Panc1 (cell line): ENCODE data around the gene GSC. TPM values are rescaled to one million over a fixed set of nuclear protein-coding genes. Genes with fewer than 3 reads are reported as not detected.

ENCODE experiments used
- ATAC-seq: fragments of 200-7000 bp; cut with Tn5 transposase; 2 replicates; pipeline ENCODE4 v1.9.1; 2020; ENCODE audit warnings: mild to moderate bottlenecking, moderate library complexity
- BruUV-seq: library from RNA; stranded (reverse); fragments of 400-500 nt; replicated peaks from 2 replicates; lab custom pipeline; 2021; lab: Mats Ljungman, UMichigan
- CTCF ChIA-PET: fragments of 300-600 bp; sonication (Branson Sonifier 250); formaldehyde crosslinking; loops from one replicate; lab custom pipeline; 2022; ENCODE audit warnings: antibody characterized with exemption; lab: Charles Lee
- POLR2A ChIA-PET: fragments of 300-600 bp; sonication (Branson Sonifier 250); formaldehyde crosslinking; loops from one replicate; lab custom pipeline; 2022; ENCODE audit warnings: antibody characterized with exemption; lab: Charles Lee
- DNase-seq: peaks from one replicate; pipeline ENCODE4 v3.0.0-alpha.2; 2010; ENCODE audit warnings: low read depth, low spot score
- H3K27ac ChIP-seq: 2 replicates; pipeline ENCODE4 v1.5.1; 2011; ENCODE audit warnings: mild to moderate bottlenecking, low read length, inconsistent platforms
- H3K27me3 ChIP-seq: fragments of 200-500 bp; sonication (Bioruptor generic); 2 replicates; pipeline ENCODE4 v1.6.0; 2014; ENCODE audit warnings: low read length, inconsistent platforms; ENCODE audit not compliant: control insufficient read depth, insufficient read depth
- H3K36me3 ChIP-seq: fragments of 200-500 bp; sonication (Bioruptor generic); 2 replicates; pipeline ENCODE4 v1.5.1; 2014; ENCODE audit warnings: inconsistent platforms, mild to moderate bottlenecking, low read length, moderate library complexity; ENCODE audit not compliant: control insufficient read depth, insufficient read depth
- H3K4me1 ChIP-seq: 2 replicates; pipeline ENCODE4 v1.5.1; 2011; ENCODE audit warnings: inconsistent platforms, mild to moderate bottlenecking, low read length, moderate library complexity; ENCODE audit not compliant: control insufficient read depth, insufficient read depth
- H3K4me3 ChIP-seq, 2 experiments: 2 replicates each; pipeline ENCODE4 v1.5.1; 2011 to 2012; ENCODE audit warnings: low read depth in 2 of 2, low read length in 2 of 2, mild to moderate bottlenecking in 2 of 2, inconsistent platforms in 1 of 2, moderate library complexity in 1 of 2
- H3K9me3 ChIP-seq: fragments of 200-500 bp; sonication (Bioruptor generic); 2 replicates; pipeline ENCODE4 v1.5.1; 2014; ENCODE audit warnings: low read depth, mild to moderate bottlenecking, inconsistent platforms, low read length, moderate library complexity; ENCODE audit not compliant: control insufficient read depth, insufficient read depth
- CTCF ChIP-seq: fragments of 450-650 bp; IDR thresholded peaks from 2 replicates; pipeline ENCODE4 v1.5.1; 2017; ENCODE audit warnings: mild to moderate bottlenecking
- POLR2AphosphoS5 ChIP-seq: IDR thresholded peaks from 2 replicates; pipeline ENCODE4 v1.6.1; 2012; ENCODE audit warnings: mild to moderate bottlenecking, low read depth, low read length, moderate library complexity
- REST ChIP-seq, 2 experiments: IDR thresholded peaks; 2 replicates each; pipeline ENCODE4 v1.6.1; 2011 to 2012; ENCODE audit warnings: low read depth in 2 of 2, control low read depth in 1 of 2, low read length in 1 of 2, mild to moderate bottlenecking in 1 of 2, moderate library complexity in 1 of 2; ENCODE audit not compliant: insufficient read depth in 1 of 2
- SIN3A ChIP-seq: IDR thresholded peaks from 2 replicates; pipeline ENCODE4 v1.6.1; 2012; ENCODE audit warnings: low read depth, mild to moderate bottlenecking, low read length, moderate library complexity, borderline replicate concordance; ENCODE audit not compliant: insufficient read depth
- TCF7L2 ChIP-seq: IDR thresholded peaks from 2 replicates; pipeline ENCODE4 v1.6.1; 2011; ENCODE audit warnings: mild to moderate bottlenecking, low read depth, low read length, inconsistent platforms
- in situ Hi-C: cut with HindIII; loops from 2 replicates; pipeline ENCODE4 v1.10.0; 2016; ENCODE audit warnings: low sequenced_read_pairs, low pct_unique_long_range_greater_than_20kb
- intact Hi-C: fragments of 100-400 bp; cut with micrococcal nuclease; formaldehyde crosslinking; loops from one replicate; pipeline ENCODE4 v1.10.0; 2022; ENCODE audit not compliant: unreplicated experiment
- total RNA-seq: library from RNA; stranded (reverse); gene quantifications from one replicate; pipeline ENCODE4 v1.2.1, GENCODE V29; 2021; ENCODE audit not compliant: unreplicated experiment

Gene GSC
- total RNA-seq, 1 experiment from 2014 or later, result not detected

GRCh38 chr14:94793901-94794300 is 24.0 kb upstream of the GSC start:
- Histone ChIP-seq H3K27me3 (no peaks in the 10 kb centered on the region), H3K9me3 (no peaks in the 10 kb centered on the region), H3K27ac (no peak overlapping the region), H3K4me3 (no peak overlapping the region), H3K36me3 (no peaks in the 10 kb centered on the region), H3K4me1 (no peaks in the 10 kb centered on the region)
- DNase-seq (no peak), ATAC-seq (no peak)
- TF ChIP-seq POLR2AphosphoS5 (no peak), REST (IDR thresholded peaks at IDR 0.05; ENCODE audit: insufficient read depth in 1 of 2, low read depth in 2 of 2, low read length in 1 of 2) (no peak), CTCF (no peak), TCF7L2 (no peak), SIN3A (no peak)
- no TSS peak for BruUV-seq
- in situ Hi-C loops (no loop called here), intact Hi-C loops (no loop called here)
- CTCF ChIA-PET, result no interaction called here
- POLR2A ChIA-PET, result no interaction called here

- no peak overlapping the region for H3K27ac ChIP-seq
- H3K36me3 ChIP-seq, result no peaks in the 10 kb centered on the region
- intact Hi-C loops, result no loop called here
- no TSS peak for BruUV-seq
- CTCF ChIA-PET, result no interaction called here
- no peaks in the 10 kb centered on the region for H3K9me3 ChIP-seq
- in situ Hi-C loops, result no loop called here
- no peak for ATAC-seq
- no peak overlapping the region for H3K4me3 ChIP-seq
- POLR2A ChIA-PET, result no interaction called here
- no peak for DNase-seq
- no peaks in the 10 kb centered on the region for H3K4me1 ChIP-seq
- TF ChIP-seq TCF7L2, result no peak
- TF ChIP-seq CTCF, result no peak
- no peak for TF ChIP-seq SIN3A
- no peak for TF ChIP-seq POLR2AphosphoS5
- no peak for TF ChIP-seq REST (IDR thresholded peaks at IDR 0.05; ENCODE audit: insufficient read depth in 1 of 2, low read depth in 2 of 2, low read length in 1 of 2)
- no peaks in the 10 kb centered on the region for H3K27me3 ChIP-seq
Measured at GRCh38 chr14:94787655-94788054, 17.7 kb upstream of the GSC start.
